Stimulated activated CD4-positive, alpha-beta T cell treated with anti-CD3 and anti-CD28 coated beads, Interleukin-12 subunit alpha, Interleukin-12 subunit beta, amount 100 ng/mL, for 24 hours (primary cell): ENCODE results near the gene ZDHHC11B.
"Not testable (repeated sequence)": the region's sequence is repeated elsewhere in the genome, so short reads cannot be mapped to it uniquely, and the experiment has no call there.

Experiments used
- DNase-seq, 2 experiments: peaks; one replicate each; pipeline ENCODE4 v3.0.0-alpha.2; 2020; ENCODE audit warnings: low read depth in 2 of 2

The ZDHHC11B gene

DNA sequence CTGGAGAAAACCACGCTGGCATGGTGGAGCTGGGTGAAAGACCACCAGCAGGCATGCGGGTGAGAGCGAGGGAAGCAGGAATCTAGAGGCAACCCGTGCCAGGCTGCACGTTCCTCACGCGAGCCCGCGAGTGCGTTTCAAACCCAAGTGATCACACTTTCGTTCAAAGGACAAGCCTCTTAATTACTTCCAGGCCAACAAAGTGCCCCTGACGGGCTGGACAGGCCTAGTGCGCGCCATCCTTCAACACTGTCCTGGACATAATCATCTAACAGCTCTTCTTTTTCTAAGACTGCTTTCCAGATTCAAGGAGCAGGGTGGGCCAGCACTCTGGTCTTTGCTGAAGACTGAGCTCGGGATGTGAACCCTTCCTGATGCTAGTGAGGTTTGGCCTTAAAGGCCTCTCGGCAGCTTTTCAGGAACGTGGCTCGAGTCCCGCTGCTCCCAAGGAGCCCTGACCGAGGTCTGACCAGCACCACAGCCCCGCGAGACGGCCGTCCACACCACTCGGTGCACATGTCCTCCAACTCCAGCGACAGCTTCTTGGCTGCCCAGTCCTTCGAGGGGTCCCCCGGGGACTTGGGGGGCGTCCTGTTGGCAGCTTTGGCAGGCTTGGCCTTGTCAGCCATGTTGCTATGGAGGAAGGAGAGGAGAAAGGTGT is 14.9 kb downstream of the ZDHHC11B start:
- not testable (repeated sequence) for DNase-seq

DNA sequence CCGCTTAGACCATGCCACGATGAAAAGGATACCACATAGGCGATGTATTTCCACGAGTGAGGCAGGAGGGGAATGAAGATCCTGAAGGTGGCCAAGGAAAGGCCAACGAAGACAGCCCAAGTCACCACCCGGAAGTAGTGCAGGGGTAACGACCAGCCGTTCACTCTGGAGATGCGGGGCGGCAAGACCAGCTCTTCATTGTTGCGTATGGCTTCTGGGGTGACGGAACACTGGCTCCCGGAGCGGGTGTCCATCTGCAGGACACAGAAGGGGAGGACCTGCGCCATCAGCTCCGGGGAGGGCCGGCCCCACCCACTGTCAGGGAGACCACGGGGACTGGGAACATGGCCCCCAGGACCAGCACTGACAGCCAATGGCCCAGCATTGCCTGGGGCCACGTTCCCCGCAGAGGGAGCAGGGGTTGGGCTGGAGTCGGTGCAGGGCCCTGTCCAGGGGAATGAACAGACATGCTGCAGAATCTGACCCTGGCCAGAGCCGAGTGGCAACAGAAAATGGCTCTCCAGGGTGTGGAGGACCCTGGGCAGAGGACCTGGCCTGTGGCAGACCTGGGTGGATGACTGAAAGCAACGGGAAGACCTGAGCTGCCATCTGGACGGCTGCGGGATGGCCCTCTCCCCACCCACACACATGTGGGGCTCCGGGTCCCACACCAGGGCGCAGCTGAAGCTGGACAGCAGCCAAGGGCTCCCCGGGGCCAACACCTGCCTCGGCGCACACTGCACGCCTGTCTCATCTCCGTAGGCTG is 17.7 kb downstream of the ZDHHC11B start:
- DNase-seq = no peak

DNA sequence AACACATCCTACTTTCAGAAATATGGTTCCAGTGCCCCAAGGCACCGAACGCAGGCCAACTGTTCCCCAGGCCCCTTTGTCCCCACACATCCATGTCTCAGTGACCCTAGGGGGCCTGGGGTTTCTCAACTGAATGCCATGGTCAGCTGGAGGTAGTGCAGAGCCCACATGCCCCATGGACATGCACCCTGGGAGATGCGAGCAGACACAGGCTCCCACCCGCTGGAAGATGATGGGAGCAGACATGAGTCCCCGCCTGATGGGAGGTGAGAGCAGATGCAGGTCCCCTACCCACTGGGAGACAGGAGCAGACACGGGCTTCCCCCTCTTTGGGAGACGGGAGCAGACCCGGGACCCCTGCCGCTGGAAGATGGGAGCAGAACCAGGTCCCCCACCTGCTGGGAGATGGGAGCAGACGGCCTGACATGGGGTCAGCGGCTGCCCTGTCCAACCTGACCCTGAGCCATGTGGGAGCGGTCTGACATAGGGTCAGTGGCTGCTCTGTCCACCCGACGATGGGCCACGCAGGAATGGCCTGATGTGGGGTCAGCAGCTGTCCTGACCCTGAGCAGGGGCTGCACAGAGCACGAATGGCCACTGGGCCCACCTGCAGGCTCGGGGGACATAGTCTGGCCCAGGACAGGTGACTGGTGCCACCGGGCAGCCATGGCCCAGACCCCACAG is 18.4 kb downstream of the ZDHHC11B start:
- no peak for DNase-seq

DNA sequence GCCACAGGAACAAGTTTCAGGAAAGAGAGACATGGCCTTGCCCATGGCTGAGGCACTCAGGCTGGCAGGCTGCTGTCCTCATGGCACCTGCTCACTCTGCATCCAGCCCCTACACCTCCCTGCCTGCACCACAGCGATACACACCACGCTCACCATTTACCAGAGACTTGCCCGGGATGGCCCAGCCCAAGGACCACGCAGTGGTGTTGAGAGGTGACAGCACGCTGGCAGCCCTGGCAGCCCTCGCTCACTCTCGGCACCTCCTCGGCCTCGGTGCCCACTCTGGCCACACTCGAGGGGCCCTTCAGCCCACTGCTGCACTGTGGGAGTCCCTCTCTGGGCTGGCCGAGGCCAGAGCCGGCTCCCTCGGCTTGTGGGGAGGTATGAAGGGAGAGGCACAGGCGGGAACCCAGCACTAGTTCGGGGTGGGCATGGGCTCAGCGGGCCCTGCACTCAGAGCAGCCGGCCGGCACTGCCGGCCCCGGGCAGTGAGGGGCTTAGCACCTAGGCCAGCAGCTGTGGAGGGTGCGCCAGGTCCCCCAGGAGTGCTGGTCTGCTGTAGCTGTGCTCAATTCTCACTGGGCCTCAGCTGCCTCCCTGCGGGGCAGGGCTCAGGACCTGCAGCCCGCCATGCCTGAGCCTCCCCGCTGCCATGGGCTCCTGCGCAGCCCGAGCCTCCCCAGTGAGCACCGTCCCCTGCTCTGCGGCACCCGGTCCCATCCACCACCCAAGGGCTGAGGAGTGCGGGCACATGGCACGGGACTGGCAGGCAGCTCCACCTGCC is 20.3 kb downstream of the ZDHHC11B start:
- no peak for DNase-seq

DNA sequence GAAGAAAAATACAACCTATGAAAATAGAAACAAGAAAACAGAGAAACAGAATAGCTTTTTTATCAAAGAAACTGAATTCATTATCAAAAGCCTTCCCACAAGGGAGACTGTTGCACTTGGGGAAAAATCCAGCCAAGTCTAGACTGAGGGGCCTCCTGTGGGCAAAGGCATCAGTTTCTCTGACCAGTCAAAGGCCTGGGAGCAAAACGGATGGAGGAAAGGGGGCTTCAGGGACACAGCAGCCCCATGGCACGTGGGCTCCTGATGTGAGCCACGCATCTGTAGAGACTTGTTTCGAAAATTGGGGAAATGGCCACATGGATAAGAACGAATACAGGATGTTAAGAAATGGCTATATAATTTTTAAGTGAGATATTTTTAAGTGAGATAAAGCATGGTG is 21.1 kb downstream of the ZDHHC11B start:
- DNase-seq = no peak

DNA sequence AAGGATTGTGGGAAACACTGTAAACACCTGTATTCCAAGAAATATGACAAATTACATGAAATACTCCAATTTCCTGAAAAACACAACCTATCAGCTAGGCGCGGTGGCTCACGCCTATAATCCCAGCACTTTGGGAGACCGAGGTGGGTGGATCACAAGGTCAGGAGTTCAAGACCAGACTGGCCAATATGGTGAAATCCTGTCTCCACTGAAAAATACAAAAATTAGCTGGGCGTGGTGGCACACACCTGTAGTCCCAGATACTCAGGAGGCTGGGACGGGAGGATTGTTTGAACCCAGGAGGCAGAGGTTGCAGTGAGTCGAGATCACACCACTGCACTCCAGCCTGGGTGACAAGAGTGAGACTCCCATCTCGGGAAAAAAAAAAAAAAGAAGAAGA is 21.5 kb downstream of the ZDHHC11B start:
- not testable (repeated sequence) for DNase-seq

DNA sequence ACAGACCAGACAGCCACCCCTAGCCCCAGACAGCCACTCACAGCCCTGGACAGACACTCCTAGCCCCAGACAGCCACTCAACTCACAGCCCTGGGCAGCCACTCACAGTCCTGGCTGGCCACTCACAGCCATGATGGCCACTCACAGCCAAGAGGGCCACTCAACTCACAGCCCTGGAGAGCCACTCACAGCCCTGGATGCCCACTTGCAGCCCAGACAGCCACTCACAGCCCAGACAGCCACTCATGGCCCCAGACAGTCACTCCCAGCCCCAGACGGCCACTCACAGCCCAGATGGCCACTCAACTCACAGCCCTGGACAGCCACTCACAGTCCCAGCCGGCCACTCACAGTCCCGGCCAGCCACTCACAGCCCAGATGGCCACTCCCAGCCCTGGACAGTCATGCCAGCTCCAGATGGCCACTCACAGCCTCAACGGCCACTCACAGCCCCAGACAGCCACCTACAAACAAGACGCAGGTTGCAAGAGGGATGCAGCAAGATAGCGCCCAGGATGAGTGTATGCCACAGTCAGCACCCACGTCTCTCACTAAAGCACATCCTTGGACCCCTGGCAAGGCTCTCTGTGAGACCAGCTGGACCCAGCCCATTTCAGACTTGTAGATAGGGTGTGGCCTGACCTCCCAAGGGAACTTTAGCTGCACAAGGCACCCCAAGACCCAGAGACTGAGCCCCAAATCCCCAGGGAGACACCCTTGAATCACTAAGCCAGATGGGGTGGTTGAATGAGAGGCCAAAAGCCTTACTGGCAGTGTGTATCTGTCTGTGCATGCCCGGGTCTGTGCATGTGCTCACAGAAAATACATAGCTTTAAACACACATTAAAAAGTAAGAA is 22.4 kb downstream of the ZDHHC11B start:
- DNase-seq = no peak

DNA sequence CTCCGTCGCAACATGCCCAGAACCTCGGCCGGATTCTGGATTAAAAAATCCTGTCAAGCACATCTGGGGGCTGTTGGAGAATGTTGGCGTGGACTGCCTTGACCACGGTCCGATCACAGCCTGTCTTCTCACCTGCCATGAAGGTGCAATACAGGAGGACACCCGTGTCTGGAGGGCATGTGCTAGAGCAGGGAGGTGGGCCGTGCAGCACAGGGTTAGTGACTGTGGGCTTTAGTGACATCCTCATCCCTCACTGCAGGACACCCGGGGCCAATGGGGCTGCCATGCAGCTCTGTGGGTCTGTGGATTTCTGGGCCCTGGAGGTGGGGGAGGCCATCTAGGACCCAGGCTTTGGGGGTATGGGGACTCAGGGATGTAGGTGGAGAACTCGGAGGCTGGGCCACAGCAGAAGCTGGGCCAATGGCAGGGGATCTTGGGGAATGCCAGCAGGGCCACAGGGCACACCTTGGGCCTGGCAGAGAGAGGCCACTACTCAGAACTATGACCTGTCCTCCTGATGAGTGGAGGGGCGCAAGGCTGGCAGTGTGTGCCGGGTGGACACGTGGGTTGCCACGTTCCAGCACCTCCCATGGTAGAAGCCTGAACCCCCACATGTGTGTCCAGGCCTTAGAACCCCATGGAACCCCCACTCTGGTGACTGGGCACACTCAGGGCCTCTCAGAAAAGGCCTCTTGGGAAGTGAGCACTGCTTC is 23.3 kb downstream of the ZDHHC11B start:
- no peak for DNase-seq

DNA sequence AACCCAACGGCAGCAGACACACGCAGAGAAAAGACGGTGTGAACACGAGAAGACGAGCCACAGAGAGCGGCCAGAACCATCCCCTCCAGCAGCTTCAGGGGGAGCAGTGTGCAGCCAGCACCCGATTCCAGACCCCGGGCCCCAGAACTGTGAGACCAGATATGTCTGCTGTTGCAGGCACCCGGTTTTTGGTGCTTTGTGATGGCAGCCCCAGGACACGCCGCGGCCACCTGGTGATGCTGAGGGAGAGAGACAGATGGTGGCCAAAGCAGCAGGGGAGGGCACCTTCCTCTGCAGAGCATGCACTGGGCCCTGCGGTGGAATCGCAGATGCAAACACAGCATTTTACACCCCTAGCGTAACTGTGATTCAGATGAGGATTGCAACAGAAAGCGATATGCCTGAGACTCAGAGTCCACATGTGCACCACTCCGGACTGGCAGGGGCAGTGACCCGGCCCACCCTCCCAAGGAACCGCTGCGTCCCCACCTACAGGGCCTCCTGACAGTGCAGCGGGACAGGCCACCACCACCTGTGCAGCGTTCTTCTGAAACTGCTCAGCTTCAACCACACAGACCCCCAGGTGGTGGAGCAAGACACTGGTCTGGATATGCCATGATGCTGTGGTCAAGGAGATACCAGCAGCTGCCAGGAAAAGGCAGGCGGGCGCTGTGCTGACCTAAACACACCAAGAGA is 24.0 kb downstream of the ZDHHC11B start:
- no peak for DNase-seq

DNA sequence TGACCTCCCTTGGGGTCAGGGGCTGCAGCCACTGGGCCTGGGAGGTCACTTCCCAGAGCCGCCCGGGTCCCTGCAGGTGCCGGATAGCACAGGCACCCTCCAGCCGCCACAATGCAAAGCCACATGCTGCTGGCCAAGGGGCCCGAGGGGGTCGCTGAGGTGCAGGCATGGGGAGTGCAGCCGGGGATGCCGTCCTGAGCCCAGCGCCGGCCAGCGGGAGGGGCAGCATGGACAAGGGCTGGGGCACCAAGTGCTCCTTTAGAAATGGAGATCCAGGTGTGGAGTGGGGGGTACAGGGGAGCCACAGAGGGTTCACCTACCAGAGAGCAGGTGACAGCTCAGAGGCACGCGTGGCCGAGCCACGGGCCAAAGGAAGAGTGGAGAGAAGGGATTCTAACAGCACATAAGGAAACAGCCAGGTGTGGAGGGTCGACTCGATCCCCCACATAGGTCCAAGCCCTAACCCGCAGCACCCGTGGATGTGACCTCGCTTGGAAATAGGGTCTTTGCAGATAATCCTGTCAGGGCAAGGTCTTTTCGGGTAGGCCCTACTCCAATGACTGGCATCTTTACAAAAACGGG is 24.7 kb downstream of the ZDHHC11B start:
- no peak for DNase-seq

DNA sequence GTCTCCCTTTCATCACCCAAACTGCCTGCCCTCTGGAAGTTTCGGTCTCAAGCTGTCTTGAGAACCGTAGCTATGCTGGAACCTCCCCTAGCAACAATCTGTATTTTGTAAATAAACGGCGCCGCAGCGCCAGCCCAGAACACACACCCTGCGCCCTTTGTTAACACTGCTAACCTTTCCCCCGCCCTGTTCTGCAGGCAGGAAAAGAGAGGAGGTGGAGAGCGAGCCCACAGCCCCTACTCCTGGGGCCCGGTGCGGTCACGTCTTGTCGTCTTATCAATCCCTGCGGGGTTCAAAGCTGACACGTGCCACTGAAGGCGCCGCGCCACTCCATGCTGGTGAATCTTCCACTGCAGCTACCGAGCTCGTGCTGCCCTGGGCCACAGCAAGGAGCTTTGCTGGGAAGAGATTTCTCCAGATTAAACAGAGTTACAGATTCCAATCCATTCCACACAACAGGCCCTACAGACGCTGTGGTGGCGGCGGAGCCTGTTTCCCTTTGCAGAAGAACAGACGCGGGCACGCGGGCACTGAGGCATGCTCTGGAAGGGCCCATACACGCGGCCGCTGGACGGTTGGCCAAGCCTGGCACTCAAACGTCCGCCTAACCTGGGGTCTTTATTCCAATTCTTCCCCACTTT is 25.3 kb downstream of the ZDHHC11B start:
- no peak for DNase-seq

DNA sequence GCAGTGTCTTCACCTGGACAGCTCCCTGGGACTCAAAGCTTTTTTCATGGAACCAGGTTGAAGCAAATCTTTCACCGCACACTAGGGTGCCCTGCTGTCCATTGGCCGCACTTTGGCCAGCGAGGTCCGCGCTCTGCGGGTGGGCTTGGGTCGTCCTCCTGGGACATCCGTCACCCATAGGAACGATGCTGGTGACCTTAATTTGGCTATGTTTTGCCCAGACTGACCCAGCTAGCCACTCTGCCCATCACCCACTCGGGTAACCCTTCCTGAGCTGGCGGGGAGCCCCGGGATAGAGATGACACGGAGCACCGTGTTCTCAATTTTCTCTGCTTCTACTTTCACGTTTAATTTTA is 25.9 kb downstream of the ZDHHC11B start:
- no peak for DNase-seq

DNA sequence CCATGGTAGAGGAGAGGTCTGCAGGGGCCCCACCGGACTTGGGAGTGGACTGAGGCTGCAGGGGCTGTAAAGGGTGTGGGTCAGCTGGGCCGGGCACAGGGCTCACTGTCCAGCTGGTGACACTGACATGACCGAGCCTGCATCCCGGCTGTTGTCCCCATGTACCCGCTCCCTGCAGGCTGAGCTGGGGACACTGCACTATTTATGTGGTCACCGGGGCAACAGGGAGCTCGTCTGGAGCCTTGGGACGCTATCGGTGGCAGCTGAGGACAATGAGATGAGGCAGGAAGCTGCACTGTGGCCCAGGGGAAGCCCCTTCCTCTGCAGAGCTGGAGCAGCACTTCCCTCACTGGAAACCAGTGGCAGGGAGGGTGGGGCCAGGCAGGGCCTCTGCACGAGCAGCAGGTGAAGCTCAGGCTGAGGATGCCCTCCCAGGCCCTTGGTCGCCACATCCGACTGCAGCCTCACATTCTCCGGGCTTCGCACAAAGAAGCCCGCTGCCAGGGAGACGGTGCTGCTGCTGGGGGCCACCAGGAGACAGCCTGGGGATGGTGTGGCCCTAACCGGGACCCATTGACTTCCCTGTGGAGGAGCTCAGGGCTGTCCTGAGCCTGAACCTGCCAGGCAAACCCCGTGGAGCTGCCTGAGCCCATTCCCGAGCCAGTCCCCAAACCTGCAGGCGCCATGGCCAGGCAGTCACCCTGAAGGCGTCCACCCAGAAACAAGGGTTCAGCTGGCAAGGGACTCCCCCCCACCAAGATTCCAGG is 26.4 kb downstream of the ZDHHC11B start:
- DNase-seq = no peak

DNA sequence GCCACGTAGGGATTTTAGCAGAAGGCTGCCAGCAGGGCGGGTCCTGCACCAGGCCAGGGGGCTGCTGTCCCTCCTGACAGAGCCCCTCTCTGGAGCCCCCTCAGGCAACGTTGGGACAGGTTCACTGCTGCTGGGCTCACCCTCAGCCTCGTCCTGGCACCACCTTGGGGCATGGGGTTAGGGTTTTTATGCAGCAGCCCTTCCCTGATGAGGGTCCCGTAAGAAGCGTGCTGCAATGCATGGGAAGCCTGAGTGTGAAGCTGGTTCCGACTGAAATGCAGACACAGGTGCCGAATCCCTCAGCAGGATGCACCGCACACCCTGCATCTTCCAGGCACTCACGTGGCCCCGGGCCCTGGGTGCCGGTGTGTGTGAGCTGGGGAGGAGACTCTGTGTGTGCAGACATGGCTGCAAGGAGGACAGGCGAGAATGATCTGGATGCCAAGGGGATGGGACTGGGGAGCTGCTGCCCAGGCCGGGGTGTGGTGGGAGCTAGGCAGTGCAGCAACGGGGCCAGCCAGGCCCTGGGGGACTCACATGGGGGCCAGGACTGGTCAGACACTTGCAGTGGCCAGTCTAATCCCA is 27.1 kb downstream of the ZDHHC11B start:
- DNase-seq = no peak

DNA sequence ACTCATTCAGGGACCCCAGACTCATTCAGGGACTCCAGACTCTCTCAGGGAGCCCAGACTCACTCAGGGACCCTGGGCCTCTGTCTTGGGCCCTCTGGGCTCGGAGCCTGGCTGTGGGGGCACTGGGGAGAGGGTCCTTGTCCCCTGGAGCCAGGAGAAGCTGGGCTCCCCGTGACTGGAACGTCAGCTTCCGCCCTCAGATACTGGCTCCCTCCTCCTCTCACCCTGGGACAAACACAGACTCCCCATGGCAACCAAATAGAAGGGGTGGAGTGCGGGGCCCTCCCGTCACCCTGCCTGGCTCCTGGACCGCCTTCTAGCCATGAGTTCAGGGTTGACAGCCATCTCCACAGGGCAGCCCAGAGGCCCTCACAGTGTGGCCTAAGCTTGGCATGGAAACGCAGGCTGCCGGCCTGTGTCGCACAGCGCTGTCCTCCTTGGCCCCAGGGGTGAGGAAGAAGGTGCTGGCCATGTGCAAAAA is 27.6 kb downstream of the ZDHHC11B start:
- no peak for DNase-seq

DNA sequence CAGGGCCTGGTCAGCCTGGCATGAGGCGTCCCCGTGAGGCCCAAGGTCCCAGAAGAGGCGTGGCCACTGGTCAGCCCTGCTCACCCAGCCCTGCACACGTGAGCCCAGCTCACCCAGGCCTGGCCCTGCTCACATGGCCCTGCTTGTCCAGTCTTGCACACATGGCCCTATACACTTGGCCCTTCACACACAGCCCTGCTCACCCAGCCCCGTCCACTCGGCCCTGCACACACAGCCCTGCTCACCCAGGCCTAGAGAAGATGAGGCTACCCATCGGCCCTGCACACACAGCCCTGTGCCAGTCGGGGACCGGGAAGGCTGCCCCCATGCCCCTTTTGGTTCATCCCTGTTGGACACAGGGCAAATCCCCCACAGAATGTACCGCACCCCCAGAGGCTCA is 28.4 kb downstream of the ZDHHC11B start:
- DNase-seq = no peak

DNA sequence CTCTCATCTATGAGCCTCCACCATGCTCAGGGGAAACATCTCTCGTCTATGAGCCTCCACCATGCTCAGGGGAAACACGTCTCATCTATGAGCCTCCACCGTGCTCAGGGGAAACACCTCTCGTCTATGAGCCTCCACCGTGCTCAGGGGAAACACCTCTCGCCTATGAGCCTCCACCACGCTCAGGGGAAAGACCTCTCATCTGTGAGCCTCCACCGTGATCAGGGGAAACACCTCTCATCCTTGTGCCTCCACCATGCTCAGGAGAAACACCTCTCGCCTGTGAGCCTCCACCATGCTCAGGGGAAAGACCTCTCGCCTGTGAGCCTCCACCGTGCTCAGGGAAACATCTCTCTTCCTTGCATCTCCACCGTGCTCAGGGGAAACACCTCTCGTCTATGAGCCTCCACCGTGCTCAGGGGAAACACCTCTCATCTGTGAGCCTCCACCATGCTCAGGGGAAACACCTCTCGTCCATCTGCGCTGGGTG is 30.3 kb downstream of the ZDHHC11B start:
- not testable (repeated sequence) for DNase-seq
